ENCODE results near the gene KRT85.

DNA sequence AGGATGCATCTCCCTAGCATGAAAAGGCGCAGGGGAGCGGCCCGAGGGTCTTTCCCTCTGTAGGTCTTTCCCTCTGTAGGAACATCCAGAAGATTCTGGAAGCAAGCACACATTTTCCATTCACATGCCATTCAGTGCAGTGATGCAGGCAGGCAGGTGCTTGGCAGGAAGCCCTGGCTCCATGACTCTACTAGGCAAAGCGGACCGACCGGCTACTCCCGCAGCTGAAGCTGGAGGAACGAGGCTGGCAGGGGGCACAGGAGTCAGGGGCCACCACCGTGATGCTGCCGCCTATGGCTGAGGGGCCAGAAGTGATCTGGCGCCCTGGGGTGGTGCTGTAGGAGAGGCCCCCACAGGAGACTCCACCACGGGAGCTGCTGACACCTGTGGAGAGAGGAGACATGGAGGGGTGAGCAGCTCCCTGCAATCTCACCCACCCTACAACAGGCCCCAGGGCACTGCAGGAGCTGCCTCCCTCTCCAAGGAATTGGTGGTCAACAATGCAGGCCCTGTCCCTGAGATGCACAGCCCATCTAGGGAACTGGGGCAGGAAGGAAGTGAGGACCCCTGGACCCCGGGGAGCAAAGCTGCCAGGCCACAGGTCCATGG, 6.5 kb downstream of the KRT85 start:
- no peak for TF ChIP-seq CTCF (IDR thresholded peaks at IDR 0.05)
- TF ChIP-seq POLR2A (IDR thresholded peaks at IDR 0.05) = no peak

All from testis (tissue), 2 donors.